HepG2 (cell line): ENCODE data around the gene ABHD3. TPM values are rescaled to one million over a fixed set of nuclear protein-coding genes. Genes with fewer than 3 reads are reported as not detected.

Source experiments
- BRD4 ChIP-seq: sonication (generic); formaldehyde crosslinking; IDR thresholded peaks from 2 replicates; pipeline ENCODE4 v1.4.0; 2020; ENCODE audit warnings: missing genetic modification reagents
- E2F1 ChIP-seq: sonication (generic); formaldehyde crosslinking; IDR thresholded peaks from 2 replicates; pipeline ENCODE4 v1.5.0; 2020; ENCODE audit warnings: missing genetic modification reagents
- ELF3 ChIP-seq: IDR thresholded peaks from 2 replicates; pipeline ENCODE4 v1.6.1; 2016; ENCODE audit warnings: missing genetic modification reagents, missing compliant biosample characterization
- GATAD2A ChIP-seq: IDR thresholded peaks from 2 replicates; pipeline ENCODE4 v1.6.1; 2016
- GFI1 ChIP-seq: sonication (generic); formaldehyde crosslinking; IDR thresholded peaks from 2 replicates; pipeline ENCODE4 v1.5.0; 2020; ENCODE audit warnings: missing genetic modification reagents, mild to moderate bottlenecking, borderline replicate concordance
- HDAC6 ChIP-seq: fragments of 200-600 bp; sonication (generic); IDR thresholded peaks from 2 replicates; pipeline ENCODE4 v1.7.0; 2017; ENCODE audit warnings: mild to moderate bottlenecking, antibody characterized with exemption, low read length, low read depth
- MAFK ChIP-seq, 2 experiments: IDR thresholded peaks in 1 of 2; conservative IDR thresholded peaks in 1 of 2; 2 replicates each; pipeline ENCODE4 v1.6.1; 2011; ENCODE audit warnings: improper control_type of control experiment in 2 of 2, low read length in 2 of 2
- MATR3 ChIP-seq: sonication (generic); formaldehyde crosslinking; IDR thresholded peaks from 2 replicates; pipeline ENCODE4 v1.4.0; 2020; ENCODE audit warnings: missing genetic modification reagents
- NR2F6 ChIP-seq, 2 experiments: IDR thresholded peaks; 2 replicates each; pipeline ENCODE4 v1.6.1; 2016; ENCODE audit warnings: antibody characterized with exemption in 1 of 2, mild to moderate bottlenecking in 1 of 2
- NRL ChIP-seq: sonication (generic); formaldehyde crosslinking; IDR thresholded peaks from 2 replicates; pipeline ENCODE4 v1.5.0; 2020; ENCODE audit warnings: missing genetic modification reagents, mild to moderate bottlenecking, moderate library complexity, borderline replicate concordance
- REST ChIP-seq, 2 experiments: IDR thresholded peaks; 2 replicates each; pipeline ENCODE4 v1.6.1; 2011 to 2012; ENCODE audit warnings: low read length in 2 of 2, borderline replicate concordance in 1 of 2, low read depth in 1 of 2, mild to moderate bottlenecking in 1 of 2, moderate library complexity in 1 of 2
- SALL2 ChIP-seq: sonication (generic); formaldehyde crosslinking; IDR thresholded peaks from 2 replicates; pipeline ENCODE4 v1.8.1; 2023; ENCODE audit warnings: mild to moderate bottlenecking, missing genetic modification reagents, inconsistent platforms
- SAP130 ChIP-seq: IDR thresholded peaks from 2 replicates; pipeline ENCODE4 v1.6.1; 2016; ENCODE audit warnings: low read depth
- SOX6 ChIP-seq, 2 experiments: fragments of 450-650 bp in 1 of 2; sonication (generic) in 1 of 2; formaldehyde crosslinking in 1 of 2; IDR thresholded peaks; 2 replicates each; pipeline versions ENCODE4 v1.4.0 to v1.6.1; 2017 to 2020; ENCODE audit warnings: antibody characterized with exemption in 1 of 2, mild to moderate bottlenecking in 1 of 2, missing genetic modification reagents in 1 of 2
- SP2 ChIP-seq: sonication (generic); formaldehyde crosslinking; IDR thresholded peaks from 2 replicates; pipeline ENCODE4 v1.5.1; 2020; ENCODE audit warnings: mild to moderate bottlenecking, missing genetic modification reagents
- SYNCRIP ChIP-seq: fragments of 200-400 bp; formaldehyde crosslinking; IDR thresholded peaks from 2 replicates; pipeline ENCODE4 v1.6.1; 2018; ENCODE audit warnings: mild to moderate bottlenecking, low read depth, low read length; ENCODE audit not compliant: insufficient read depth
- ZFP90 ChIP-seq: sonication (generic); formaldehyde crosslinking; IDR thresholded peaks from 2 replicates; pipeline ENCODE4 v1.8.0; 2022; ENCODE audit warnings: missing genetic modification reagents, mild to moderate bottlenecking, inconsistent platforms, borderline replicate concordance
- ZFX ChIP-seq: sonication (generic); formaldehyde crosslinking; IDR thresholded peaks from 2 replicates; pipeline ENCODE4 v1.4.0; 2020; ENCODE audit warnings: mild to moderate bottlenecking, low read depth, missing genetic modification reagents, moderate library complexity
- ZNF350 ChIP-seq: sonication (generic); formaldehyde crosslinking; IDR thresholded peaks from 2 replicates; pipeline ENCODE4 v1.4.0; 2020; ENCODE audit warnings: mild to moderate bottlenecking, low read depth, missing genetic modification reagents, borderline replicate concordance
- ZNF788 ChIP-seq: sonication (generic); formaldehyde crosslinking; IDR thresholded peaks from 2 replicates; pipeline ENCODE4 v1.5.0; 2020; ENCODE audit warnings: mild to moderate bottlenecking, missing genetic modification reagents, borderline replicate concordance
- polyA plus RNA-seq, 8 experiments: library from polyadenylated mRNA; depleted of rRNA in 3 of 8; stranded (reverse) in 7 of 8; unstranded in 1 of 8; fragments of >200 nt; fragmentation: Illumina TruSeq in 4 of 8; extraction: Trizol in 4 of 8; gene quantifications; 2 replicates each; pipeline versions ENCODE4 v1.2.1 to v1.2.3, GENCODE V29; 2011 to 2016; ENCODE audit warnings: low read depth in 4 of 8, missing spikeins in 1 of 8, mixed read lengths in 1 of 8; ENCODE audit not compliant: insufficient read depth in 1 of 8
- total RNA-seq, 5 experiments: library from RNA; depleted of rRNA; stranded (reverse); fragments of >200 nt; fragmentation: Illumina TruSeq; extraction: Trizol; gene quantifications; 2 replicates each; pipeline ENCODE4 v1.2.3, GENCODE V29; 2016; ENCODE audit warnings: low read depth in 1 of 5
- TF ChIP-seq, protein P1 (sequence below): sonication (generic); formaldehyde crosslinking; IDR thresholded peaks from 2 replicates; pipeline ENCODE4 v1.5.0; 2020; ENCODE audit warnings: mild to moderate bottlenecking, missing genetic modification reagents
- TF ChIP-seq, protein P2 (sequence below): sonication (generic); formaldehyde crosslinking; IDR thresholded peaks from 2 replicates; pipeline ENCODE4 v1.5.0; 2020; ENCODE audit warnings: missing genetic modification reagents, mild to moderate bottlenecking, borderline replicate concordance

ABHD3 gene
- total and polyA plus RNA-seq, 2 of the 13 experiments (the other 11 are each of a cell fraction or from before 2014, with no cell fraction given), result 32.1 to 40.2 TPM

GRCh38 chr18:21735452-21736015, 31.0 kb upstream of the ABHD3 start (continued):
- no peak for TF ChIP-seq SP2
- no peak for TF ChIP-seq SOX6 (IDR thresholded peaks at IDR 0.05)
- TF ChIP-seq SOX6 (CRISPR knock-in tag; IDR thresholded peaks at IDR 0.05), result peak; percentile 43
- TF ChIP-seq NR2F6 (IDR thresholded peaks at IDR 0.05), result no peak
- TF ChIP-seq NR2F6 (CRISPR knock-in tag; IDR thresholded peaks at IDR 0.05), result 0 out of 2 replicates have a peak, but pooled peaks have one; percentile 21
- peak; percentile 63; the same call in 1 of the 2 replicates for TF ChIP-seq SALL2
- TF ChIP-seq GATAD2A, result peak; percentile 69
- TF ChIP-seq NRL (CRISPR knock-in tag), result peak; percentile 81
- TF ChIP-seq GFI1 (CRISPR knock-in tag), result no peak
- TF ChIP-seq, protein P1, sequence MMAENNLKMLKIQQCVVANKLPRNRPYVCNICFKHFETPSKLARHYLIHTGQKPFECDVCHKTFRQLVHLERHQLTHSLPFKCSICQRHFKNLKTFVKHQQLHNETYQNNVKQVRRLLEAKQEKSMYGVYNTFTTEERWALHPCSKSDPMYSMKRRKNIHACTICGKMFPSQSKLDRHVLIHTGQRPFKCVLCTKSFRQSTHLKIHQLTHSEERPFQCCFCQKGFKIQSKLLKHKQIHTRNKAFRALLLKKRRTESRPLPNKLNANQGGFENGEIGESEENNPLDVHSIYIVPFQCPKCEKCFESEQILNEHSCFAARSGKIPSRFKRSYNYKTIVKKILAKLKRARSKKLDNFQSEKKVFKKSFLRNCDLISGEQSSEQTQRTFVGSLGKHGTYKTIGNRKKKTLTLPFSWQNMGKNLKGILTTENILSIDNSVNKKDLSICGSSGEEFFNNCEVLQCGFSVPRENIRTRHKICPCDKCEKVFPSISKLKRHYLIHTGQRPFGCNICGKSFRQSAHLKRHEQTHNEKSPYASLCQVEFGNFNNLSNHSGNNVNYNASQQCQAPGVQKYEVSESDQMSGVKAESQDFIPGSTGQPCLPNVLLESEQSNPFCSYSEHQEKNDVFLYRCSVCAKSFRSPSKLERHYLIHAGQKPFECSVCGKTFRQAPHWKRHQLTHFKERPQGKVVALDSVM (CRISPR knock-in tag), result 0 out of 2 replicates have a peak, but pooled peaks have one; percentile 10
- TF ChIP-seq BRD4 (CRISPR knock-in tag), result peak; percentile 52; the same call in 1 of the 2 replicates
- TF ChIP-seq ZNF788, result no peak
- no peak for TF ChIP-seq E2F1 (CRISPR knock-in tag)
- TF ChIP-seq ELF3 (CRISPR knock-in tag), result peak; percentile 76
- no peak for TF ChIP-seq SYNCRIP
- no peak for TF ChIP-seq MATR3 (CRISPR knock-in tag)
- peak; percentile 64 for TF ChIP-seq SAP130 (CRISPR knock-in tag)
- 0 out of 2 replicates have a peak, but pooled peaks have one; percentile 34 for TF ChIP-seq ZNF350
- TF ChIP-seq REST (IDR thresholded peaks at IDR 0.05; ENCODE audit: borderline replicate concordance in 1 of 2, low read depth in 1 of 2, low read length in 2 of 2), result peak in 1 of 2 experiments; percentile 6; a peak in 1 of 4 replicates
- peak; percentile 35; the same call in 1 of the 2 replicates for TF ChIP-seq ZFX
- TF ChIP-seq, protein P2, sequence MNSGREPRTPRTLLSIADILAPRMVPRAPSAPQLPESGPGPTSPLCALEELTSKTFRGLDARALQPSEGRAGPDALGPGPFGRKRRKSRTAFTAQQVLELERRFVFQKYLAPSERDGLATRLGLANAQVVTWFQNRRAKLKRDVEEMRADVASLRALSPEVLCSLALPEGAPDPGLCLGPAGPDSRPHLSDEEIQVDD (CRISPR knock-in tag), result no peak
- 0 out of 2 replicates have a peak, but pooled peaks have one; percentile 24 for TF ChIP-seq ZFP90 (CRISPR knock-in tag)
- no peak for TF ChIP-seq HDAC6
- peak in 1 of 2 experiments; percentile 61; a peak in 2 of 4 replicates for TF ChIP-seq MAFK (conservative IDR thresholded peaks at IDR 0.05 in 1 of 2, IDR thresholded peaks at IDR 0.05 in 1 of 2; ENCODE audit: low read length in 2 of 2)
